Kidney epithelial cell (primary cell): ENCODE results near the gene CACNA2D1. TPM values are rescaled to one million over a fixed set of nuclear protein-coding genes. Genes with fewer than 3 reads are reported as not detected.

Experiments
- DNase-seq: peaks from one replicate; pipeline ENCODE4 v3.0.0-alpha.2; 2010; ENCODE audit warnings: low read depth
- H3K27me3 ChIP-seq: 2 replicates; pipeline ENCODE4 v1.6.0; 2011; ENCODE audit warnings: low read length; ENCODE audit not compliant: control insufficient read depth, insufficient read depth
- H3K36me3 ChIP-seq: 2 replicates; pipeline ENCODE4 v1.5.1; 2011; ENCODE audit warnings: low read length; ENCODE audit not compliant: control insufficient read depth, insufficient read depth
- H3K4me3 ChIP-seq: 2 replicates; pipeline ENCODE4 v1.5.1; 2011; ENCODE audit warnings: low read depth, mild to moderate bottlenecking, control low read depth, low read length
- CTCF ChIP-seq: IDR thresholded peaks from 2 replicates; pipeline ENCODE4 v1.5.1; 2011; ENCODE audit warnings: mild to moderate bottlenecking, moderate library complexity, low read length, control low read depth, inconsistent platforms; ENCODE audit not compliant: insufficient read depth, poor library complexity, severe bottlenecking
- total RNA-seq: library from RNA; depleted of rRNA; stranded (reverse); fragments of >200 nt; gene quantifications from 2 replicates; pipeline ENCODE4 v1.2.3, GENCODE V29; 2015

The CACNA2D1 gene
- total RNA-seq, 1 donor from 2014 or later, result 5.9 TPM

DNA sequence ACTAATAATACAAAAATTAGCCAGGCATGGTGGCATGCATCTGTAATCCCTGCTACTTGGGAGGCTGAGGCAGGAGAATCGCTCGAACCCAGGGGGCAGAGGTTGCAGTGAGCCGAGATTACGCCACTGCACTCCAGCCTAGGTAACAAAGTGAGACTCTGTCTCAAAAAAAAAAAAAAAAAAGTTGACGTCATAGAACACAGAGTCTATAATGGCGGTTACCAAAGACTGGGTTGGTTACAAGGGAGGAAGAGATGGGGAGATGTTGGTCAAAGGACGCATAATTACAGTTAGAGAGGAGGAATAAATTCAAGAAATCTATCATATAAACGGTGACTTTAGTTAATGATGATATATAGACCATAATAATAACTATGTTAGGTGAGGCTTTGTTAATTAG lies 364.1 kb downstream of the CACNA2D1 start:
- Histone ChIP-seq H3K4me3 (no peak overlapping the region), H3K27me3 (no peaks in the 10 kb centered on the region), H3K36me3 (no peaks in the 10 kb centered on the region)
- DNase-seq, result no peak
- no peak for TF ChIP-seq CTCF

GRCh38 chr7:82078807-82079206 lies 364.8 kb downstream of the CACNA2D1 start:
- no peak for TF ChIP-seq CTCF
- no peaks in the 10 kb centered on the region for H3K27me3 ChIP-seq
- no peak for DNase-seq
- H3K4me3 ChIP-seq, result no peak overlapping the region
- H3K36me3 ChIP-seq, result no peaks in the 10 kb centered on the region

DNA sequence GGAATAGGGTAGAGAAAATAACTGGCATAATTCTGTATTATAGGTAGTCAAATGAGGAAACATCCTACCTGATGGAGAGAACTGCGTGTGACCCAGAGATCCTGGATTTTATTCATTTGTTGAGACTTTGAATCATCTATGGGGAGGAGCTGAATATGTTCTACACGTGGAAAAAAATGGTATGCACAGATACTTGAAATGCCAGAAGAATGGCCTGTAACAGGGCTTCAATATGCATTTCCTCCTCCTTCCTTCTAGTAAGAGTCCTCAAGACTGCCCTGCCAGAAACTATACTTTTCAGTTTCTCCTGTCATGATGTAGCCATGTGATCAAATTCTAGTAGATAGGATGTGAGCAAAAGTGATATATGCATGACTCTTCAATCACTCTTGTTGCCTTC lies 372.1 kb downstream of the CACNA2D1 start:
- no peak for TF ChIP-seq CTCF
- DNase-seq, result no peak
- Histone ChIP-seq H3K27me3 (no peaks in the 10 kb centered on the region), H3K36me3 (no peaks in the 10 kb centered on the region), H3K4me3 (no peak overlapping the region)

GRCh38 chr7:82067628-82068264 lies 375.8 kb downstream of the CACNA2D1 start:
- no peaks in the 10 kb centered on the region for H3K36me3 ChIP-seq
- no peak for DNase-seq
- no peak for TF ChIP-seq CTCF
- H3K4me3 ChIP-seq, result no peak overlapping the region
- H3K27me3 ChIP-seq, result no peaks in the 10 kb centered on the region

DNA sequence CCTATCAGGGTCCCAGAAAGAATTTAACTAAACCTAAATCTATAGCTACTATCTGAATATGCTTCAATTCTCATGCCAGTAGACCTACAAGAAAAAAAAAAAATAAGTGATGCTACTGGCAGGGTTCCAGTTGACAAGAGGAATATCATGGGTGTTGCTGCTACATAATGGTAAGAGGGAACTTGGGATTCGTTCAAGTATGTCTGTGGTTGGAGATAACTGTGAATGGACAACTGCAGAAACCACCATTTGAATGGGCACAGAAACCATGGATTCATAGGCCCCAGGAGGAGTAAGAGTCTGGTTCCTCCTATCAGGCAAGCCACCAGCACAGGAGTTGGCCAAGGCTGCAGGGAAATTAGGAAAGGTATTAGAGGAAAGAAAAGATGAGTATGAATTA lies 386.1 kb downstream of the CACNA2D1 start:
- Histone ChIP-seq H3K36me3 (no peaks in the 10 kb centered on the region), H3K27me3 (no peaks in the 10 kb centered on the region), H3K4me3 (no peak overlapping the region)
- no peak for DNase-seq
- TF ChIP-seq CTCF, result no peak

- DNase-seq, result no peak
- H3K36me3 ChIP-seq, result no peaks in the 10 kb centered on the region
- TF ChIP-seq CTCF, result no peak
- H3K4me3 ChIP-seq, result no peak overlapping the region
- no peaks in the 10 kb centered on the region for H3K27me3 ChIP-seq
Measured at GRCh38 chr7:82056282-82056681, 387.3 kb downstream of the CACNA2D1 start.
